HG02938 (cell line): Measurements from ENCODE around the gene CHMP6.

Experiments used
- ATAC-seq: cut with Tn5 transposase; IDR thresholded peaks from one replicate; pipeline ENCODE4 v1.9.1; 2021; ENCODE audit warnings: mild to moderate bottlenecking, moderate library complexity; ENCODE audit not compliant: unreplicated experiment

The CHMP6 gene

GRCh38 chr17:80956321-80957190 lies 35.1 kb upstream of the CHMP6 start:
- no peak for ATAC-seq

GRCh38 chr17:80957461-80957941 lies 34.1 kb upstream of the CHMP6 start:
- no peak for ATAC-seq

- no peak for ATAC-seq
These were observed 32.2 kb upstream of the CHMP6 start for GRCh38 chr17:80959330-80960036.

- ATAC-seq = no peak
These were observed 31.4 kb upstream of the CHMP6 start for GRCh38 chr17:80960037-80960796.

- ATAC-seq = no peak
These were observed 30.7 kb upstream of the CHMP6 start for GRCh38 chr17:80960797-80961452.

GRCh38 chr17:80961541-80962330 lies 29.9 kb upstream of the CHMP6 start:
- no peak for ATAC-seq

GRCh38 chr17:80962356-80963329 lies 29.0 kb upstream of the CHMP6 start:
- no peak for ATAC-seq

GRCh38 chr17:80963812-80964543 lies 27.7 kb upstream of the CHMP6 start:
- no peak for ATAC-seq

GRCh38 chr17:80964544-80964856 lies 27.1 kb upstream of the CHMP6 start:
- ATAC-seq = no peak

- no peak for ATAC-seq
These were observed 26.6 kb upstream of the CHMP6 start for GRCh38 chr17:80964859-80965580.

- no peak for ATAC-seq
These were observed 26.0 kb upstream of the CHMP6 start for GRCh38 chr17:80965606-80966005.

- no peak for ATAC-seq
These were observed 24.2 kb upstream of the CHMP6 start for GRCh38 chr17:80967404-80967872.

GRCh38 chr17:80968602-80969029 lies 23.0 kb upstream of the CHMP6 start:
- no peak for ATAC-seq

GRCh38 chr17:80969030-80969673 lies 22.5 kb upstream of the CHMP6 start:
- no peak for ATAC-seq

GRCh38 chr17:80969674-80970043 lies 22.0 kb upstream of the CHMP6 start:
- no peak for ATAC-seq

- no peak for ATAC-seq
These were observed 21.4 kb upstream of the CHMP6 start for GRCh38 chr17:80970044-80970761.
